Stimulated activated CD8-positive, alpha-beta memory T cell treated with anti-CD3 and anti-CD28 coated beads, Interleukin-4, amount 100 ng/mL, for 48 hours (primary cell): ENCODE data around the gene TRPM5.

Source experiments
- DNase-seq: peaks from one replicate; pipeline ENCODE4 v3.0.0-alpha.2; 2020

The TRPM5 gene

GRCh38 chr11:2420502-2421225 lies 23.6 kb downstream of the TRPM5 start:
- peak; percentile 82 for DNase-seq

GRCh38 chr11:2419638-2420501 lies 24.4 kb downstream of the TRPM5 start:
- DNase-seq = peak; percentile 80

GRCh38 chr11:2418693-2419360 lies 25.5 kb downstream of the TRPM5 start:
- DNase-seq = no peak

- no peak for DNase-seq
These were observed 26.2 kb downstream of the TRPM5 start for GRCh38 chr11:2417856-2418692.

GRCh38 chr11:2416765-2417164 lies 27.5 kb downstream of the TRPM5 start:
- no peak for DNase-seq

GRCh38 chr11:2415601-2416380 lies 28.5 kb downstream of the TRPM5 start:
- no peak for DNase-seq

- DNase-seq = no peak
These were observed 29.1 kb downstream of the TRPM5 start for GRCh38 chr11:2415171-2415570.

GRCh38 chr11:2414616-2415015 lies 29.7 kb downstream of the TRPM5 start:
- DNase-seq = no peak

- DNase-seq = no peak
These were observed 30.4 kb downstream of the TRPM5 start for GRCh38 chr11:2413742-2414579.

GRCh38 chr11:2412323-2412722 lies 32.0 kb downstream of the TRPM5 start:
- no peak for DNase-seq

- no peak for DNase-seq
These were observed 32.6 kb downstream of the TRPM5 start for GRCh38 chr11:2411446-2412305.

GRCh38 chr11:2410616-2411015 lies 33.7 kb downstream of the TRPM5 start:
- DNase-seq = no peak

GRCh38 chr11:2409611-2410468 lies 34.5 kb downstream of the TRPM5 start:
- DNase-seq = no peak

GRCh38 chr11:2409126-2409525 lies 35.2 kb downstream of the TRPM5 start:
- DNase-seq = no peak

GRCh38 chr11:2408671-2409070 lies 35.6 kb downstream of the TRPM5 start:
- DNase-seq = no peak

GRCh38 chr11:2406878-2407410 lies 37.4 kb downstream of the TRPM5 start:
- no peak for DNase-seq

- no peak for DNase-seq
These were observed 37.9 kb downstream of the TRPM5 start for GRCh38 chr11:2406451-2406850.

GRCh38 chr11:2404735-2405196 lies 39.5 kb downstream of the TRPM5 start:
- DNase-seq = no peak
